ENCODE data around the gene PRPS1.

DNA sequence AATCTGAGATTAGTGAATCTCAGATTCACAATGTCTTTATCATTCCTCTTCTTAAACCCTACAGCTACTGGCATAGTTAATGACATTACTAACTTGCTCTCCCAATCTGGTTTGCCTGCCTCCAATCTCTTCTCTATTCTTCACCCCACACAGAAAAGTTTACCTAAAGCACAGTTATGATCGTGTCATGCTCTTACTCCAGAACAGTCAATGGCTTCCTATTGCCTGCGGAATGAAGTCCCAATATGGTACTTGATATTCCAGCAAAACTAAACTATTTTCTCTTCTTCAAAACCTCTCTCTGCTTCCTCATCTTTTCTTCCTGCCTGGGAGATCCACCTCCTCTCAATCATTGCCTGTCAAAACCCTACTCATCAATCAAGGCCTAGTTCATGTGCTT lies 3.4 kb upstream of the PRPS1 start:
- TF ChIP-seq PRRX2 (CRISPR knock-in tag; IDR thresholded peaks at IDR 0.05) (no peak), FOXP1 (CRISPR knock-in tag; IDR thresholded peaks at IDR 0.05; ENCODE audit: borderline replicate concordance) (no peak), ZNF416 (CRISPR knock-in tag; IDR thresholded peaks at IDR 0.05) (no peak), ESRRA (CRISPR knock-in tag; IDR thresholded peaks at IDR 0.05; ENCODE audit: borderline replicate concordance) (no peak)
- TF ChIP-seq, protein P1, sequence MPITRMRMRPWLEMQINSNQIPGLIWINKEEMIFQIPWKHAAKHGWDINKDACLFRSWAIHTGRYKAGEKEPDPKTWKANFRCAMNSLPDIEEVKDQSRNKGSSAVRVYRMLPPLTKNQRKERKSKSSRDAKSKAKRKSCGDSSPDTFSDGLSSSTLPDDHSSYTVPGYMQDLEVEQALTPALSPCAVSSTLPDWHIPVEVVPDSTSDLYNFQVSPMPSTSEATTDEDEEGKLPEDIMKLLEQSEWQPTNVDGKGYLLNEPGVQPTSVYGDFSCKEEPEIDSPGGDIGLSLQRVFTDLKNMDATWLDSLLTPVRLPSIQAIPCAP (CRISPR knock-in tag; IDR thresholded peaks at IDR 0.05), result no peak
- TF ChIP-seq, protein P2, sequence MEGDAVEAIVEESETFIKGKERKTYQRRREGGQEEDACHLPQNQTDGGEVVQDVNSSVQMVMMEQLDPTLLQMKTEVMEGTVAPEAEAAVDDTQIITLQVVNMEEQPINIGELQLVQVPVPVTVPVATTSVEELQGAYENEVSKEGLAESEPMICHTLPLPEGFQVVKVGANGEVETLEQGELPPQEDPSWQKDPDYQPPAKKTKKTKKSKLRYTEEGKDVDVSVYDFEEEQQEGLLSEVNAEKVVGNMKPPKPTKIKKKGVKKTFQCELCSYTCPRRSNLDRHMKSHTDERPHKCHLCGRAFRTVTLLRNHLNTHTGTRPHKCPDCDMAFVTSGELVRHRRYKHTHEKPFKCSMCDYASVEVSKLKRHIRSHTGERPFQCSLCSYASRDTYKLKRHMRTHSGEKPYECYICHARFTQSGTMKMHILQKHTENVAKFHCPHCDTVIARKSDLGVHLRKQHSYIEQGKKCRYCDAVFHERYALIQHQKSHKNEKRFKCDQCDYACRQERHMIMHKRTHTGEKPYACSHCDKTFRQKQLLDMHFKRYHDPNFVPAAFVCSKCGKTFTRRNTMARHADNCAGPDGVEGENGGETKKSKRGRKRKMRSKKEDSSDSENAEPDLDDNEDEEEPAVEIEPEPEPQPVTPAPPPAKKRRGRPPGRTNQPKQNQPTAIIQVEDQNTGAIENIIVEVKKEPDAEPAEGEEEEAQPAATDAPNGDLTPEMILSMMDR (IDR thresholded peaks at IDR 0.05), result no peak
- TF ChIP-seq, protein P3, sequence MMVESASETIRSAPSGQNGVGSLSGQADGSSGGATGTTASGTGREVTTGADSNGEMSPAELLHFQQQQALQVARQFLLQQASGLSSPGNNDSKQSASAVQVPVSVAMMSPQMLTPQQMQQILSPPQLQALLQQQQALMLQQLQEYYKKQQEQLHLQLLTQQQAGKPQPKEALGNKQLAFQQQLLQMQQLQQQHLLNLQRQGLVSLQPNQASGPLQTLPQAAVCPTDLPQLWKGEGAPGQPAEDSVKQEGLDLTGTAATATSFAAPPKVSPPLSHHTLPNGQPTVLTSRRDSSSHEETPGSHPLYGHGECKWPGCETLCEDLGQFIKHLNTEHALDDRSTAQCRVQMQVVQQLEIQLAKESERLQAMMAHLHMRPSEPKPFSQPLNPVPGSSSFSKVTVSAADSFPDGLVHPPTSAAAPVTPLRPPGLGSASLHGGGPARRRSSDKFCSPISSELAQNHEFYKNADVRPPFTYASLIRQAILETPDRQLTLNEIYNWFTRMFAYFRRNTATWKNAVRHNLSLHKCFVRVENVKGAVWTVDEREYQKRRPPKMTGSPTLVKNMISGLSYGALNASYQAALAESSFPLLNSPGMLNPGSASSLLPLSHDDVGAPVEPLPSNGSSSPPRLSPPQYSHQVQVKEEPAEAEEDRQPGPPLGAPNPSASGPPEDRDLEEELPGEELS (CRISPR knock-in tag; IDR thresholded peaks at IDR 0.05), result no peak
